Immature natural killer cell (primary cell): Measurements from ENCODE around the gene SNRNP25. TPM values are rescaled to one million over a fixed set of nuclear protein-coding genes. Genes with fewer than 3 reads are reported as not detected.

Experiments
- DNase-seq, 3 donors: peaks; one replicate each; pipeline ENCODE4 v3.0.0; 2022; ENCODE audit warnings: mixed read lengths in 1 of 3
- H3K27ac Mint-ChIP-seq, 6 donors: one replicate each; pipeline ENCODE4 v1.8.0; 2020; ENCODE audit warnings: mixed read lengths in 6 of 6, mild to moderate bottlenecking in 5 of 6, inconsistent platforms in 4 of 6, moderate library complexity in 3 of 6
- H3K27me3 Mint-ChIP-seq, 3 donors: one replicate each; pipeline ENCODE4 v1.8.0; 2020 to 2021; ENCODE audit warnings: low read depth in 3 of 3, mild to moderate bottlenecking in 3 of 3, mixed read lengths in 3 of 3, moderate library complexity in 3 of 3, inconsistent platforms in 1 of 3
- H3K36me3 Mint-ChIP-seq, 3 donors: one replicate each; pipeline ENCODE4 v1.8.0; 2020; ENCODE audit warnings: mixed read lengths in 3 of 3, inconsistent platforms in 2 of 3, mild to moderate bottlenecking in 2 of 3
- H3K4me1 Mint-ChIP-seq, 2 donors: one replicate each; pipeline ENCODE4 v1.8.0; 2020; ENCODE audit warnings: inconsistent platforms in 2 of 2, mild to moderate bottlenecking in 2 of 2, mixed read lengths in 2 of 2, moderate library complexity in 1 of 2
- H3K4me3 Mint-ChIP-seq, 5 donors: one replicate each; pipeline ENCODE4 v1.8.0; 2020; ENCODE audit warnings: mild to moderate bottlenecking in 5 of 5, mixed read lengths in 5 of 5, inconsistent platforms in 3 of 5, moderate library complexity in 3 of 5
- H3K9me3 Mint-ChIP-seq, 6 donors: one replicate each; pipeline ENCODE4 v1.8.0; 2020; ENCODE audit warnings: mild to moderate bottlenecking in 6 of 6, mixed read lengths in 6 of 6, inconsistent platforms in 4 of 6, moderate library complexity in 3 of 6
- polyA plus RNA-seq, 3 donors: library from polyadenylated mRNA; unstranded; fragments of 300-500 nt; fragmentation: Illumina TruSeq; gene quantifications; one replicate each; pipeline ENCODE4 v1.2.3, GENCODE V29; 2021

The SNRNP25 gene
- polyA plus RNA-seq, 3 donors from 2014 or later: 22.0 to 51.1 (median 30.7) TPM

GRCh38 chr16:50769-51591 is 2.6 kb upstream of the SNRNP25 start:
- no peak for DNase-seq
- Mint-ChIP-seq H3K36me3 (peaks cover 3 to 18% (median 4%) of the 10 kb centered on the region in 3 donors), H3K27me3 (peaks cover 8 to 13% (median 11%) of the 10 kb centered on the region in 3 donors), H3K4me3 (peak overlapping the region; percentile 41 to 94 (median 54)), H3K9me3 (no peaks in the 10 kb centered on the region), H3K27ac (peak overlapping the region in 1 of 6 donors; percentile 63), H3K4me1 (peaks cover 33 to 56% of the 10 kb centered on the region in 2 donors)

- no peak for DNase-seq
- Mint-ChIP-seq H3K4me1 (peaks cover 28 to 45% of the 10 kb centered on the region in 2 donors), H3K9me3 (no peaks in the 10 kb centered on the region), H3K27me3 (peaks cover 8 to 13% (median 11%) of the 10 kb centered on the region in 3 donors), H3K27ac (peak overlapping the region in 2 of 6 donors; percentile 49 to 84), H3K36me3 (peaks cover 0 to 7% (median 0%) of the 10 kb centered on the region in 3 donors), H3K4me3 (peak overlapping the region; percentile 91 to 96 (median 94))
Observed at GRCh38 chr16:54237-54581, 581 bp downstream of the SNRNP25 start.

GRCh38 chr16:55571-56136 is 2.0 kb downstream of the SNRNP25 start:
- H3K4me1 Mint-ChIP-seq: peaks cover 26 to 37% of the 10 kb centered on the region in 2 donors
- H3K36me3 Mint-ChIP-seq: peaks cover 0 to under 1% (median 0%) of the 10 kb centered on the region in 3 donors
- H3K27me3 Mint-ChIP-seq: peaks cover 8 to 13% (median 11%) of the 10 kb centered on the region in 3 donors
- H3K27ac Mint-ChIP-seq: peak overlapping the region in 1 of 6 donors; percentile 30
- H3K4me3 Mint-ChIP-seq: peak overlapping the region; percentile 59 to 69 (median 63)
- H3K9me3 Mint-ChIP-seq: no peaks in the 10 kb centered on the region
- DNase-seq: no peak

GRCh38 chr16:56231-56927 is 2.8 kb downstream of the SNRNP25 start:
- H3K36me3 Mint-ChIP-seq: no peaks in the 10 kb centered on the region
- peak overlapping the region in 1 of 6 donors; percentile 30 for H3K27ac Mint-ChIP-seq
- H3K4me1 Mint-ChIP-seq: peaks cover 19 to 30% of the 10 kb centered on the region in 2 donors
- H3K9me3 Mint-ChIP-seq: no peaks in the 10 kb centered on the region
- peak overlapping the region in 3 of 5 donors; percentile 59 to 64 (median 64) for H3K4me3 Mint-ChIP-seq
- no peak for DNase-seq
- H3K27me3 Mint-ChIP-seq: peaks cover 4 to 13% (median 11%) of the 10 kb centered on the region in 3 donors

- H3K36me3 Mint-ChIP-seq: no peaks in the 10 kb centered on the region
- H3K4me3 Mint-ChIP-seq: no peak overlapping the region
- no peak for DNase-seq
- H3K4me1 Mint-ChIP-seq: peaks cover 14 to 23% of the 10 kb centered on the region in 2 donors
- H3K27me3 Mint-ChIP-seq: peaks cover 3 to 12% (median 6%) of the 10 kb centered on the region in 3 donors
- no peaks in the 10 kb centered on the region for H3K9me3 Mint-ChIP-seq
- no peak overlapping the region for H3K27ac Mint-ChIP-seq
Observed at GRCh38 chr16:57711-58110, 4.1 kb downstream of the SNRNP25 start.

GRCh38 chr16:58491-59439 is 5.1 kb downstream of the SNRNP25 start:
- no peak for DNase-seq
- H3K9me3 Mint-ChIP-seq: no peaks in the 10 kb centered on the region
- no peak overlapping the region for H3K27ac Mint-ChIP-seq
- peaks cover 0 to 3% (median 0%) of the 10 kb centered on the region in 3 donors for H3K27me3 Mint-ChIP-seq
- no peaks in the 10 kb centered on the region for H3K36me3 Mint-ChIP-seq
- peaks cover 5 to 13% of the 10 kb centered on the region in 2 donors for H3K4me1 Mint-ChIP-seq
- no peak overlapping the region for H3K4me3 Mint-ChIP-seq

- Mint-ChIP-seq H3K36me3 (no peaks in the 10 kb centered on the region), H3K4me3 (no peak overlapping the region)
- DNase-seq: no peak
Observed at GRCh38 chr16:59440-60059, 5.9 kb downstream of the SNRNP25 start.

GRCh38 chr16:60166-60565 is 6.5 kb downstream of the SNRNP25 start:
- H3K36me3 Mint-ChIP-seq: no peaks in the 10 kb centered on the region
- no peaks in the 10 kb centered on the region for H3K9me3 Mint-ChIP-seq
- H3K4me1 Mint-ChIP-seq: peaks cover 0 to 3% of the 10 kb centered on the region in 2 donors
- no peak overlapping the region for H3K4me3 Mint-ChIP-seq
- H3K27ac Mint-ChIP-seq: no peak overlapping the region
- no peak for DNase-seq
- peaks cover 0 to 1% (median 0%) of the 10 kb centered on the region in 3 donors for H3K27me3 Mint-ChIP-seq

More at GRCh38 chr16:59440-60059, 5.9 kb downstream of the SNRNP25 start:
- H3K27ac Mint-ChIP-seq: no peak overlapping the region
- H3K9me3 Mint-ChIP-seq: no peaks in the 10 kb centered on the region
- H3K4me1 Mint-ChIP-seq: peaks cover 1 to 7% of the 10 kb centered on the region in 2 donors
- H3K27me3 Mint-ChIP-seq: peaks cover 0 to 2% (median 0%) of the 10 kb centered on the region in 3 donors

GRCh38 chr16:60929-61878 is 7.6 kb downstream of the SNRNP25 start:
- no peak for DNase-seq
- H3K9me3 Mint-ChIP-seq: no peaks in the 10 kb centered on the region
- no peak overlapping the region for H3K4me3 Mint-ChIP-seq
- H3K27ac Mint-ChIP-seq: no peak overlapping the region
- no peaks in the 10 kb centered on the region for H3K36me3 Mint-ChIP-seq
- H3K27me3 Mint-ChIP-seq: peaks cover 0 to 3% (median 0%) of the 10 kb centered on the region in 3 donors
- H3K4me1 Mint-ChIP-seq: peaks cover 0 to 3% of the 10 kb centered on the region in 2 donors

GRCh38 chr16:61879-62281 is 8.3 kb downstream of the SNRNP25 start:
- Mint-ChIP-seq H3K27ac (no peak overlapping the region), H3K36me3 (no peaks in the 10 kb centered on the region), H3K4me3 (no peak overlapping the region), H3K9me3 (no peaks in the 10 kb centered on the region), H3K4me1 (peaks cover 0 to 3% of the 10 kb centered on the region in 2 donors), H3K27me3 (peaks cover 0 to 3% (median 0%) of the 10 kb centered on the region in 3 donors)
- DNase-seq: no peak

- Mint-ChIP-seq H3K27ac (no peak overlapping the region), H3K4me1 (peaks cover 0 to 3% of the 10 kb centered on the region in 2 donors), H3K4me3 (no peak overlapping the region), H3K27me3 (peaks cover 0 to 3% (median 2%) of the 10 kb centered on the region in 3 donors), H3K9me3 (no peaks in the 10 kb centered on the region), H3K36me3 (no peaks in the 10 kb centered on the region)
- no peak for DNase-seq
Observed at GRCh38 chr16:62283-62967, 8.8 kb downstream of the SNRNP25 start.
